GM23248 (cell line): ENCODE results near the gene KCNE4. TPM values are rescaled to one million over a fixed set of nuclear protein-coding genes. Genes with fewer than 3 reads are reported as not detected.
A peak's percentile ranks its signal among the peaks of the same experiment; 100 is the strongest.

Experiments
- DNase-seq: peaks from one replicate; pipeline ENCODE4 v3.0.0-alpha.2; 2015
- H2AFZ ChIP-seq: fragments of 200-600 bp; sonication (generic); 2 replicates; pipeline ENCODE4 v1.6.1; 2016; ENCODE audit warnings: antibody characterized with exemption
- H3F3A ChIP-seq: fragments of 200-600 bp; sonication (generic); 2 replicates; pipeline ENCODE4 v1.6.1; 2016; ENCODE audit warnings: mild to moderate bottlenecking, antibody characterized with exemption, mixed run types; ENCODE audit not compliant: insufficient read depth
- H3K27ac ChIP-seq: fragments of 200-600 bp; sonication (generic); 2 replicates; pipeline ENCODE4 v1.5.1; 2016; ENCODE audit warnings: mild to moderate bottlenecking
- H3K27me3 ChIP-seq: fragments of 200-600 bp; sonication (generic); replicated peaks from 2 replicates; pipeline ENCODE4 v1.6.1; 2016; ENCODE audit warnings: mild to moderate bottlenecking; ENCODE audit not compliant: insufficient read depth
- H3K36me3 ChIP-seq: fragments of 200-600 bp; sonication (generic); 2 replicates; pipeline ENCODE4 v1.6.1; 2016; ENCODE audit warnings: low read depth, mild to moderate bottlenecking
- H3K4me1 ChIP-seq: fragments of 200-600 bp; sonication (generic); 2 replicates; pipeline ENCODE4 v1.6.1; 2016; ENCODE audit warnings: mild to moderate bottlenecking; ENCODE audit not compliant: insufficient read depth
- H3K4me2 ChIP-seq: fragments of 200-600 bp; sonication (generic); one replicate; pipeline ENCODE4 v1.6.1; 2016; ENCODE audit warnings: mild to moderate bottlenecking; ENCODE audit not compliant: unreplicated experiment
- H3K4me3 ChIP-seq: fragments of 200-600 bp; sonication (generic); 2 replicates; pipeline ENCODE4 v1.5.1; 2016; ENCODE audit warnings: mild to moderate bottlenecking
- H3K79me2 ChIP-seq: fragments of 200-600 bp; sonication (generic); 2 replicates; pipeline ENCODE4 v1.6.1; 2016; ENCODE audit warnings: mild to moderate bottlenecking; ENCODE audit not compliant: insufficient read depth
- H3K9ac ChIP-seq: fragments of 200-600 bp; sonication (generic); 2 replicates; pipeline ENCODE4 v1.6.1; 2016; ENCODE audit warnings: mild to moderate bottlenecking
- H3K9me2 ChIP-seq: fragments of 200-600 bp; sonication (generic); 2 replicates; pipeline ENCODE4 v1.6.1; 2016; ENCODE audit warnings: mixed run types, mild to moderate bottlenecking, moderate library complexity; ENCODE audit not compliant: insufficient read depth
- H3K9me3 ChIP-seq: fragments of 200-600 bp; sonication (generic); one replicate; pipeline ENCODE4 v1.6.1; 2017; ENCODE audit warnings: low read depth
- H4K20me1 ChIP-seq: fragments of 200-600 bp; sonication (generic); 2 replicates; pipeline ENCODE4 v1.6.0; 2016; ENCODE audit not compliant: insufficient read depth
- EZH2 ChIP-seq: fragments of 200-600 bp; sonication (generic); IDR thresholded peaks from 2 replicates; pipeline ENCODE4 v1.6.1; 2018; ENCODE audit warnings: antibody characterized with exemption, mild to moderate bottlenecking; ENCODE audit not compliant: insufficient read depth, poor library complexity, severe bottlenecking
- EZH2phosphoT487 ChIP-seq: fragments of 200-600 bp; sonication (generic); IDR thresholded peaks from 2 replicates; pipeline ENCODE4 v1.6.1; 2018; ENCODE audit warnings: antibody characterized with exemption, moderate library complexity, mild to moderate bottlenecking, low read depth; ENCODE audit not compliant: insufficient read depth
- WGBS, 2 experiments: methylation state at CpG; one replicate each; pipeline ENCODE4 v1.1.6; 2015 to 2017; ENCODE audit warnings: low lambda C conversion rate in 2 of 2, low coverage in 1 of 2; ENCODE audit errors: missing lambda C conversion rate in 2 of 2; 5-methylcytosine and 5-hydroxymethylcytosine counted together
- in situ Hi-C: fragments of 300-500 bp; cut with MboI; formaldehyde crosslinking; loops from 2 replicates; pipeline ENCODE4 v1.15.0; 2020
- polyA plus RNA-seq: library from polyadenylated mRNA; unstranded; fragments of >200 nt; fragmentation: Nextera tagmentation; extraction: Ambion mirVana; gene quantifications from 2 replicates; pipeline ENCODE4 v1.2.1, GENCODE V29; 2016
- total RNA-seq: library from RNA; depleted of rRNA; stranded (reverse); fragments of >200 nt; shearing (Covaris generic); gene quantifications from 2 replicates; pipeline ENCODE4 v1.2.3, GENCODE V29; 2014

The KCNE4 gene
- total and polyA plus RNA-seq, 2 experiments from 2014 or later = 3.3 to 5.9 TPM

DNA sequence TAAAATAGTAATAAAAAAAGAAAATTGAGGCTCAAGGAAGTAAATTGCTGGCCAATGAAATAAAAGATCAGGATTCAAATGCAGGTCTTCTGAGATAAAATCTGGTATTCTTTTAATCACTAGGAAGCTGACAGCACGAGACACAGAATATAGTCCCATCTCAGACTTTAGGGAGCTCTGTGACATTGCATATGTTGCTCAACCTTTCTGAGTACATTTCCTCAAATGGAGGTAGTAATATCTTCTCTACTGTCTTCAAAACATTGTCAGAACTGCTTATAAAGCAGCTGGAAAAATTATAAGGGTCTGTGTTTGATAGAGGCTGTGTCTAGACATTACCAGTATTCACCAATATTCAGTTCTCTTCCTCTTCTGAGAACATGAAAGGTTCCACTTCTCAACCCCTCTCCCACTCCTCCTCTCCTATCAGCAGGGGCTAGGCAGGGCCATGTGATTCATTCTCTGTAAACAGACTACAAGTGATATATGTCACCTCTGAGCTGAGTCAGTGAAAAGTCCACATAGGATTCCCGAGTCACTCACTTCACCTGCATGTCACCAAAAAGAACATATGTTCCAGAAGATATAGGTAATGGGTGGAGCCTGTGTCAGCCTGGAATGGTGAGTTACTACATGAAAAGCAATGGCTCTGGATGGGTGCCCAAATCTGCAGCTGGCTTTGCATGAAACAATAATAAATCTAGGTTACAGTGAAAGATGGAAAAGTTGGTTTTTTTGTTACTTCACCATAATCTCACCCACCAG lies 7.1 kb downstream of the KCNE4 start:
- H3K9me2 ChIP-seq = no peaks in the 10 kb centered on the region
- no peaks in the 10 kb centered on the region for H3K9me3 ChIP-seq
- no peaks in the 10 kb centered on the region for H3K36me3 ChIP-seq
- no peak overlapping the region for H2AFZ ChIP-seq
- no peak for DNase-seq
- no peak overlapping the region for H3K4me2 ChIP-seq
- TF ChIP-seq EZH2 (no peak), EZH2phosphoT487 (no peak)
- H3K9ac ChIP-seq = no peak overlapping the region
- peaks cover 20% of the 10 kb centered on the region for H3K4me1 ChIP-seq
- no peaks in the 10 kb centered on the region for H3K79me2 ChIP-seq
- H3K27ac ChIP-seq = no peak overlapping the region
- 81 to 87% methylated on average over 2 of the region's 2 CpGs for whole genome bisulfite sequencing, 2 experiments
- in situ Hi-C loops = no loop called here
- H3K4me3 ChIP-seq = no peak overlapping the region
- no peaks in the 10 kb centered on the region for H3K27me3 ChIP-seq
- no peaks in the 10 kb centered on the region for H4K20me1 ChIP-seq
- peaks cover 13% of the 10 kb centered on the region for H3F3A ChIP-seq

DNA sequence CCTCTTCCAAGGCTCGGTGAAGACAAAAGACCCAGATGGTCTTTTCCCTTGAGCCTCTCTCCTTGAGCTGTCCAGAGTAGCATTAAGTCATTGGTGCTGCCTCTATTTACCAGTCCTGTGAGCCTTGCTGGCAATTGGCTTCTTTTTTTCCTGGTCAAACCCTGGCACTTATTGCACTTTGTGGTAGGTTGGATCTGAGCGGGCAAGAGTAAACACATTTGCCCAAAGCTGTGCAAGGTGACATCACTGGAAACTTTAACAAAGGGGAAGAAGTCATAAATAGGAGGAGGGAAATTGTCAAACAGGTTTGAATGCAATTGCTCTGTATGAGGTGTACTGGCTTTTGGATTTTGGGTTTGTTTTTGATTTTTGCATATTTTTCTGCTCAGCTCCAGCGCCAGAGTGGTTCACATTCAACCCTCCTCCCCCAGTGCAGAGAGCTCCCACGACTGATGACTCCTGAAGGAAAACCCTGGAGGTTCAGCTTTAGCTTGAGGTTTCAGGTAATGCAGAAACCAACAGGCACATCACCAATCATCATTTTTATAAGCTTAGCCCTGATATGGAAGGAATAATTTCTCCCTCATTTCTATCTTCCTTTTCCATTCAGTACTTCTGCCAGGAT lies 8.3 kb downstream of the KCNE4 start:
- Histone ChIP-seq H3K9me2 (no peaks in the 10 kb centered on the region), H3F3A (peaks cover 13% of the 10 kb centered on the region), H3K9me3 (no peaks in the 10 kb centered on the region), H3K27ac (no peak overlapping the region), H3K9ac (no peak overlapping the region), H2AFZ (no peak overlapping the region), H3K27me3 (no peaks in the 10 kb centered on the region), H3K4me1 (peaks cover 16% of the 10 kb centered on the region), H4K20me1 (no peaks in the 10 kb centered on the region), H3K4me2 (no peak overlapping the region), H3K79me2 (no peaks in the 10 kb centered on the region), H3K36me3 (no peaks in the 10 kb centered on the region), H3K4me3 (no peak overlapping the region)
- 99 to 100% methylated on average over 4 of the region's 4 CpGs for WGBS, 2 experiments
- TF ChIP-seq EZH2 (no peak), EZH2phosphoT487 (no peak)
- no peak for DNase-seq
- in situ Hi-C loops = no loop called here

DNA sequence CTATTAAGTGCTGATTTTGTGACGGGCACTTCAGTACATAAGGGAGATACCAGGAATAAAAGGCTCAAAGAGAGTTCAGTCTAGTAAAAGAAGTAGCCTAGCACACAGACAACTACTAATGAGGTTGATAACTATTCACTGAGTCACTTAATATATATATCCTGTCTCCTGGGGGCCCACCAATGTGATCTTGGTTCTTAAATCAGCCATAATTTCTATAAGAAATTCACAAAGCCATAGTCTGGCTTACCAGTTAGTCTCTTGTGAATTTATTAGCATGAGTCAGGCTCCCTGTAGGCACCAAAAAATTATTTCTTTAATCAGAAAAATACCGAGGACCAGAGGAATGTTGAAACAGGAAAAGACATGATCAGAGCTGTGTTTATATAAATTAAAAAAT lies 10.4 kb downstream of the KCNE4 start:
- Histone ChIP-seq H3K27me3 (no peaks in the 10 kb centered on the region), H3K9ac (no peak overlapping the region), H2AFZ (peak overlapping the region; percentile 10; the same call in 1 of the 2 replicates)

DNA sequence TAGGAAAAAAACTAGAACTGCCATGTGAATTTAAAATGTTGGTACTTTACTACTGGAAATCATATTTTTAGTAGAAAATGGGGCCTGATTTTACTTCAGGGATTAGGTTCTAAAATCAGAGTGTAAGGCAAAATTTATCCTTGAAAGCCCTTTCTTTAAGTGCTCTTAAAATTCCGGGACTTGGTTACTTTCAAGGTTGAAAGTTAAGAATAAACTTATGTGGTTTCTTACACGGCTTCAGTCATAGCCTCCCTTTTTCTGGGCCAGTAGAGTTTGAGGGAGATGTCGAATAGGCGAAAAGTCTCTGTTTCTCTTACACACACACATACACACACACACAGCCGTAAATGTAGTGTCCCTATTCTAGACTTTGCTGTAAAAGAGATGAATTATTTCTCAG lies 13.1 kb downstream of the KCNE4 start:
- no peak for DNase-seq
- Histone ChIP-seq H3K79me2 (no peaks in the 10 kb centered on the region), H3F3A (peaks cover 13% of the 10 kb centered on the region), H3K9me3 (no peaks in the 10 kb centered on the region), H3K4me2 (no peak overlapping the region), H3K9ac (no peak overlapping the region), H3K27ac (no peak overlapping the region), H3K9me2 (no peaks in the 10 kb centered on the region; the same call in 1 of the 2 replicates), H3K27me3 (no peaks in the 10 kb centered on the region), H3K4me1 (peaks cover 16% of the 10 kb centered on the region), H3K4me3 (no peak overlapping the region), H2AFZ (no peak overlapping the region), H4K20me1 (no peaks in the 10 kb centered on the region), H3K36me3 (no peaks in the 10 kb centered on the region)
- WGBS, 2 experiments = 96 to 97% methylated on average over 5 of the region's 5 CpGs
- in situ Hi-C loops = no loop called here
- TF ChIP-seq EZH2phosphoT487 = no peak
- TF ChIP-seq EZH2 = no peak

More for the DNA sequence above, 10.4 kb downstream of the KCNE4 start:
- Histone ChIP-seq H3K4me3 (no peak overlapping the region), H3K79me2 (no peaks in the 10 kb centered on the region), H3F3A (peaks cover 13% of the 10 kb centered on the region), H3K36me3 (no peaks in the 10 kb centered on the region), H3K4me1 (peaks cover 16% of the 10 kb centered on the region), H3K9me2 (no peaks in the 10 kb centered on the region), H3K27ac (peak overlapping the region; percentile 24), H4K20me1 (no peaks in the 10 kb centered on the region), H3K4me2 (peak overlapping the region; percentile 59), H3K9me3 (no peaks in the 10 kb centered on the region)
- TF ChIP-seq EZH2 = no peak
- TF ChIP-seq EZH2phosphoT487 = no peak
- DNase-seq = peak; percentile 68
- WGBS, 2 experiments = 42 to 44% methylated on average over 2 of the region's 2 CpGs
- in situ Hi-C loops = no loop called here
